Spleen (tissue), 11 donors: ENCODE measurements around the gene IL17REL. TPM values are rescaled to one million over a fixed set of nuclear protein-coding genes. Genes with fewer than 3 reads are reported as not detected.
A peak's percentile ranks its signal among the peaks of the same experiment; 100 is the strongest.

Experiments
- DNase-seq: peaks from one replicate; pipeline ENCODE4 v3.0.0-alpha.2; 2020
- H3K27ac ChIP-seq, 8 donors: fragments of 200-600 bp; sonication (generic) in 7 of 8; 1 replicate in 4 of 8; 2 replicates in 4 of 8; pipeline versions ENCODE4 v1.5.0 to v1.8.0; 2016 to 2021; ENCODE audit warnings: inconsistent platforms in 4 of 8, mild to moderate bottlenecking in 4 of 8, moderate library complexity in 1 of 8
- H3K27me3 ChIP-seq, 7 donors: fragments of 200-600 bp; sonication (generic) in 6 of 7; replicated peaks in 1 of 7; 1 replicate in 4 of 7; 2 replicates in 3 of 7; pipeline versions ENCODE4 v1.5.0 to v1.8.0; 2016 to 2021; ENCODE audit warnings: inconsistent platforms in 3 of 7, mild to moderate bottlenecking in 1 of 7
- H3K36me3 ChIP-seq, 6 donors: fragments of 200-600 bp; sonication (generic) in 5 of 6; 1 replicate in 4 of 6; 2 replicates in 2 of 6; pipeline versions ENCODE4 v1.5.0 to v1.8.0; 2016 to 2021; ENCODE audit warnings: inconsistent platforms in 2 of 6
- H3K4me1 ChIP-seq, 6 donors: fragments of 200-600 bp; sonication (generic) in 5 of 6; 1 replicate in 3 of 6; 2 replicates in 3 of 6; pipeline versions ENCODE4 v1.5.0 to v1.8.0; 2016 to 2021; ENCODE audit warnings: inconsistent platforms in 3 of 6
- H3K4me3 ChIP-seq, 8 donors: fragments of 200-600 bp; sonication (generic) in 7 of 8; 1 replicate in 4 of 8; 2 replicates in 4 of 8; pipeline versions ENCODE4 v1.5.0 to v1.8.0; 2016 to 2021; ENCODE audit warnings: inconsistent platforms in 4 of 8, mild to moderate bottlenecking in 4 of 8, moderate library complexity in 2 of 8
- H3K9me3 ChIP-seq, 8 donors: fragments of 200-600 bp; sonication (generic) in 7 of 8; 1 replicate in 4 of 8; 2 replicates in 4 of 8; pipeline versions ENCODE4 v1.5.0 to v1.8.0; 2016 to 2021; ENCODE audit warnings: inconsistent platforms in 4 of 8
- POLR2A ChIP-seq, 3 donors: fragments of 450-650 bp; IDR thresholded peaks; one replicate each; pipeline ENCODE4 v1.5.1; 2017; ENCODE audit warnings: antibody characterized with exemption in 3 of 3, mild to moderate bottlenecking in 1 of 3
- POLR2AphosphoS5 ChIP-seq, 3 donors: sonication (generic); formaldehyde crosslinking; IDR thresholded peaks; one replicate each; pipeline ENCODE4 v1.5.1; 2017; ENCODE audit warnings: antibody characterized with exemption in 3 of 3
- WGBS, 5 donors: extraction: QIAGEN DNeasy Blood & Tissue Kit in 3 of 5; methylation state at CpG; one replicate each; pipeline versions ENCODE4 v1.1.5 to v1.1.7; 2013 to 2018; 5-methylcytosine and 5-hydroxymethylcytosine counted together
- intact Hi-C: fragments of 100-400 bp; cut with DNase I; formaldehyde crosslinking; loops from one replicate; pipeline ENCODE4 v1.15.0; 2023; ENCODE audit warnings: low total_unique reads
- polyA plus RNA-seq, 3 donors: library from polyadenylated mRNA; stranded (reverse); fragments of 200-250 nt; gene quantifications; one replicate each; pipeline ENCODE4 v1.2.1, GENCODE V29; 2013
- total RNA-seq, 7 donors: library from RNA; depleted of rRNA in 3 of 7; stranded (reverse); fragments of >200 nt in 3 of 7; fragmentation: NEBNext Ultra II Directional in 4 of 7; extraction: Animal tissue kit (Norgen Biotek cat#: 25700) in 4 of 7; gene quantifications; one replicate each; pipeline versions ENCODE4 v1.1.0 to v1.2.1, GENCODE V29; 2016 to 2021
- TF ChIP-seq, protein P1 (sequence below), 11 experiments: fragments of 200-600 bp in 7 of 11; fragments of 450-650 bp in 4 of 11; sonication (generic) in 4 of 11; IDR thresholded peaks in 8 of 11; conservative IDR thresholded peaks in 3 of 11; 1 replicate in 7 of 11; 2 replicates in 4 of 11; pipeline versions ENCODE4 v1.4.0 to v1.8.0; 2016 to 2021; ENCODE audit warnings: antibody characterized with exemption in 11 of 11, inconsistent platforms in 4 of 11, mild to moderate bottlenecking in 1 of 11
- donor health status: healthy with polysubstance abuse.
- donor health status: DM: no; HTN: no; CAD: no; lungs with moderate emphysema.
- donor health status: DM: no; HTN: no; CAD: no.
- donor health status: Bipolar disorder and iron deficiency.
- donor health status: healthy.
- donor health status: DM: no; HTN: no; CAD: no.
- donor health status: DM: yes; HTN: yes; CAD: no.

IL17REL gene
- total and polyA plus RNA-seq, 10 donors = 0.21 to 1.9 (median 0.83) TPM

DNA sequence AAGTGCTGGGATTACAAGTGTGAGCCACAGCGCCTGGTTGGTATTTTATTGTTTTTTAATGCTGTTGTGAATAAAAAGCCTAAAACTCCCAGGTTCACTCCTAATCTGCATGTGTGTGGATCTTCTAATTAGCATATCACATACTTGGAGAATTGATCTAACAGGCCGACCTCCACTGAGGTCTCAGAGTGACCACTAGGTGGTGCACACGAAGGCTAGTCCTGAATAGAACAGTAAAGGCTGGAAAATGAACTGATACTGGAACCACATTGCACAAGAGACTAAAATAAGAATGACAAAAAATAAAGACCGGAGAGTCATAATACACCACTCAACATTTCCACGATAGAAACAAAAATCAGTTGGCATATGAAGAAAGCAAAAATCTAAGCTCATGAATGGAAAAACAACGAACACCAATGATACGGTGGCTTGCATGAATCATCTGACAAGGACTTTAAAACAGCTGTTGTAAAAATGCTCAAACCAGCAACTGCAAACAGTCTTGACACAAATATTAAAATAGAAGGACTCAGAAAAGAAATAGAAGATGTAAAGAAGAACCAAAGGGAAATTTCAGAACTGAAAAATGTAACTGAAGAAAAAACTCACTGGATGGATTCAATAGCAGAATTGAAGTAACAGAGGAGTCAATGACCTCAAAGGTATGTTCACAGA is 32.8 kb downstream of the IL17REL start:
- no peak for DNase-seq
- no peak overlapping the region for H3K4me3 ChIP-seq
- WGBS, 5 donors = 51 to 59% (median 53%) methylated on average over 7 of the region's 7 CpGs
- peaks cover 0 to 28% (median 25%) of the 10 kb centered on the region in 7 donors for H3K27me3 ChIP-seq
- peaks cover 4 to 37% (median 26%) of the 10 kb centered on the region in 6 donors for H3K4me1 ChIP-seq
- H3K27ac ChIP-seq = no peak overlapping the region
- intact Hi-C loops = no loop called here
- peaks cover 0 to 18% (median 11%) of the 10 kb centered on the region in 8 donors for H3K9me3 ChIP-seq
- TF ChIP-seq POLR2A (IDR thresholded peaks at IDR 0.05) = no peak
- TF ChIP-seq, protein P1, sequence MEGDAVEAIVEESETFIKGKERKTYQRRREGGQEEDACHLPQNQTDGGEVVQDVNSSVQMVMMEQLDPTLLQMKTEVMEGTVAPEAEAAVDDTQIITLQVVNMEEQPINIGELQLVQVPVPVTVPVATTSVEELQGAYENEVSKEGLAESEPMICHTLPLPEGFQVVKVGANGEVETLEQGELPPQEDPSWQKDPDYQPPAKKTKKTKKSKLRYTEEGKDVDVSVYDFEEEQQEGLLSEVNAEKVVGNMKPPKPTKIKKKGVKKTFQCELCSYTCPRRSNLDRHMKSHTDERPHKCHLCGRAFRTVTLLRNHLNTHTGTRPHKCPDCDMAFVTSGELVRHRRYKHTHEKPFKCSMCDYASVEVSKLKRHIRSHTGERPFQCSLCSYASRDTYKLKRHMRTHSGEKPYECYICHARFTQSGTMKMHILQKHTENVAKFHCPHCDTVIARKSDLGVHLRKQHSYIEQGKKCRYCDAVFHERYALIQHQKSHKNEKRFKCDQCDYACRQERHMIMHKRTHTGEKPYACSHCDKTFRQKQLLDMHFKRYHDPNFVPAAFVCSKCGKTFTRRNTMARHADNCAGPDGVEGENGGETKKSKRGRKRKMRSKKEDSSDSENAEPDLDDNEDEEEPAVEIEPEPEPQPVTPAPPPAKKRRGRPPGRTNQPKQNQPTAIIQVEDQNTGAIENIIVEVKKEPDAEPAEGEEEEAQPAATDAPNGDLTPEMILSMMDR (IDR thresholded peaks at IDR 0.05 in 8 of 11, conservative IDR thresholded peaks at IDR 0.05 in 3 of 11) = peak in 9 of 11 experiments; percentile 7 to 76 (median 66)
- H3K36me3 ChIP-seq = no peaks in the 10 kb centered on the region

DNA sequence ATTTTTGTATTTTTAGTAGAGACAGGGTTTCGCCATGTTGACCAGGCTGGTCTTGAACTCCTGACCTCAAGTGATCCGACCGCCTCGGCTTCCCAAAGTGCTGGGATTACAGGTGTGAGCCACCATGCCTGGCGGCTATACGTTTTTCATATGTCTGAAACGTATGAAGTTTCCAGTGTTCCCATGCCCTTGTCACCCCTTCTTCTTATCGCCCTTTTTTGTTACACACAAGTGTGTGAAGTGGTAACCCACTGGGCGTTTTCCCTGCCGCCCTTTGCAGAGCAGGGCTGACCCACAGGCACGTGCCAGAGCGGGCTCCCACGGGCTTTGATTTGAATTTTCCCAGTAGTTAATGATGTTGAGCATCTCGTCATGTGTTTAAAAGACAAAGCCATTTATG is 35.0 kb downstream of the IL17REL start:
- WGBS, 5 donors = 79 to 92% (median 85%) methylated on average over 14 of the region's 14 CpGs
- intact Hi-C loops = no loop called here
- no peak overlapping the region for H3K27ac ChIP-seq
- TF ChIP-seq, protein P1 (IDR thresholded peaks at IDR 0.05 in 8 of 11, conservative IDR thresholded peaks at IDR 0.05 in 3 of 11) = no peak
- TF ChIP-seq POLR2AphosphoS5 (IDR thresholded peaks at IDR 0.05) = no peak
- no peak for TF ChIP-seq POLR2A (IDR thresholded peaks at IDR 0.05)
- H3K36me3 ChIP-seq = no peaks in the 10 kb centered on the region
- no peak for DNase-seq
- H3K4me3 ChIP-seq = no peak overlapping the region
- peaks cover 0 to 7% (median 4%) of the 10 kb centered on the region in 7 donors for H3K27me3 ChIP-seq
- H3K9me3 ChIP-seq = peaks cover 0 to 18% (median 11%) of the 10 kb centered on the region in 8 donors
- peaks cover 0 to 20% (median 11%) of the 10 kb centered on the region in 6 donors for H3K4me1 ChIP-seq

DNA sequence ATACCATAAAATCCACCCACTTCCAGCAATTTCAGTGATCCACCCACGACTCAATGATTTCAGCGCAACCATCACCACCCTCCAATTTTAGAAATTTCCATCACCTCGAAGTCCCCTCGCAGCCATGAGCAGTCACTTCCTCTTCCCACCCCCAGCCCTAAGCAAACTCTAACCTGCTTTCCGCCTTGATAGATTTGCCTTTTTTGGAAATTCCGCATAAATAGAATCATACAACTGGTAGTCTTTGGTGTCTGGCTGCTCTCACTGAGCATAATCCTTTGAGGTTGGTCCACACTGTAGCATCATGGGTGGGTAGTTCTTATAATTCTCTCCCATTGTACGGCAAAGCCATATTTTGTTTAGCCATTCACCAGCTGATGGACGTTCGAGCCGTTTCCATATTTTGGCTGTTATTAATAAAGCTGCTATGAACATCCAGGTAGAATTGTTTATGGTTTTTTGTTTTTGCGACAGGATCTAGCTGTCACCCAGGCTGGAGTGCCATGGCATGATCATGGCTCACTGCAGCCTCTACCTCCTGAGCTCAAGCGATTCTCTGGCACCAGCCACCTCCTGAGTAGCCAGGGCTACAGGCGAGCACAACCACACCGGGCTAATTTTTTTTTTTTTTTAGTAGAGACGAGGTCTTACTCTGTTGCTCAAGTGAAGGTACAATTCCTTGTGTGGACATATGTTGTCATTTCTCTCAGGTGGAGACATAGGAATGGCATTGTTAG is 36.0 kb downstream of the IL17REL start:
- Histone ChIP-seq H3K9me3 (peaks cover 0 to 18% (median 11%) of the 10 kb centered on the region in 8 donors), H3K4me3 (no peak overlapping the region), H3K4me1 (peaks cover 0 to 29% (median 20%) of the 10 kb centered on the region in 6 donors), H3K36me3 (no peaks in the 10 kb centered on the region), H3K27me3 (peaks cover 0 to 8% (median 0%) of the 10 kb centered on the region in 7 donors), H3K27ac (peak overlapping the region in 7 of 8 donors; percentile 15 to 82 (median 47))
- WGBS, 5 donors = 54 to 63% (median 59%) methylated on average over 15 of the region's 15 CpGs
- TF ChIP-seq, protein P1 (IDR thresholded peaks at IDR 0.05 in 8 of 11, conservative IDR thresholded peaks at IDR 0.05 in 3 of 11) = no peak
- TF ChIP-seq POLR2AphosphoS5 (IDR thresholded peaks at IDR 0.05) (no peak), POLR2A (IDR thresholded peaks at IDR 0.05) (no peak)
- DNase-seq = no peak
- intact Hi-C loops = no loop called here
